SK-N-SH (cell line): ENCODE results near the gene IGSF3.
"Not testable (repeated sequence)": the region's sequence is repeated elsewhere in the genome, so short reads cannot be mapped to it uniquely, and the experiment has no call there.

ENCODE experiments used
- CHD2 ChIP-seq: fragments of 150-350 bp; IDR thresholded peaks from 2 replicates; pipeline ENCODE4 v1.6.1; 2018; ENCODE audit warnings: low read length; ENCODE audit not compliant: partially characterized antibody
- EZH2phosphoT487 ChIP-seq: fragments of 200-600 bp; sonication (generic); IDR thresholded peaks from 2 replicates; pipeline ENCODE4 v1.6.1; 2017; ENCODE audit warnings: low read depth, mixed run types, mild to moderate bottlenecking, antibody characterized with exemption, moderate library complexity, borderline replicate concordance
- GABPA ChIP-seq: IDR thresholded peaks from 2 replicates; pipeline ENCODE4 v1.4.0; 2012; ENCODE audit warnings: low read depth, mild to moderate bottlenecking
- POLR2AphosphoS5 ChIP-seq: IDR thresholded peaks from 2 replicates; pipeline ENCODE4 v1.6.1; 2012; ENCODE audit warnings: low read depth, low read length
- RFX5 ChIP-seq: IDR thresholded peaks from 2 replicates; pipeline ENCODE4 v1.6.1; 2012; ENCODE audit warnings: mild to moderate bottlenecking, improper control_type of control experiment, low read length
- RXRA ChIP-seq: IDR thresholded peaks from 2 replicates; pipeline ENCODE4 v1.4.0; 2012; ENCODE audit warnings: low read depth, mild to moderate bottlenecking, borderline replicate concordance
- SMC3 ChIP-seq: IDR thresholded peaks from 2 replicates; pipeline ENCODE4 v1.6.1; 2012; ENCODE audit warnings: low read depth, low read length, improper control_type of control experiment
- TCF12 ChIP-seq: IDR thresholded peaks from 2 replicates; pipeline ENCODE4 v1.4.0; 2012
- TF ChIP-seq, protein P1 (sequence below): fragments of 200-600 bp; sonication (generic); IDR thresholded peaks from 2 replicates; pipeline ENCODE4 v1.6.1; 2017; ENCODE audit warnings: antibody characterized with exemption, mild to moderate bottlenecking, moderate library complexity
- TF ChIP-seq, protein P2 (sequence below): IDR thresholded peaks from 2 replicates; pipeline ENCODE4 v1.6.1; 2012; ENCODE audit warnings: mild to moderate bottlenecking, low read depth, low read length, moderate library complexity

- TF ChIP-seq, protein P1, sequence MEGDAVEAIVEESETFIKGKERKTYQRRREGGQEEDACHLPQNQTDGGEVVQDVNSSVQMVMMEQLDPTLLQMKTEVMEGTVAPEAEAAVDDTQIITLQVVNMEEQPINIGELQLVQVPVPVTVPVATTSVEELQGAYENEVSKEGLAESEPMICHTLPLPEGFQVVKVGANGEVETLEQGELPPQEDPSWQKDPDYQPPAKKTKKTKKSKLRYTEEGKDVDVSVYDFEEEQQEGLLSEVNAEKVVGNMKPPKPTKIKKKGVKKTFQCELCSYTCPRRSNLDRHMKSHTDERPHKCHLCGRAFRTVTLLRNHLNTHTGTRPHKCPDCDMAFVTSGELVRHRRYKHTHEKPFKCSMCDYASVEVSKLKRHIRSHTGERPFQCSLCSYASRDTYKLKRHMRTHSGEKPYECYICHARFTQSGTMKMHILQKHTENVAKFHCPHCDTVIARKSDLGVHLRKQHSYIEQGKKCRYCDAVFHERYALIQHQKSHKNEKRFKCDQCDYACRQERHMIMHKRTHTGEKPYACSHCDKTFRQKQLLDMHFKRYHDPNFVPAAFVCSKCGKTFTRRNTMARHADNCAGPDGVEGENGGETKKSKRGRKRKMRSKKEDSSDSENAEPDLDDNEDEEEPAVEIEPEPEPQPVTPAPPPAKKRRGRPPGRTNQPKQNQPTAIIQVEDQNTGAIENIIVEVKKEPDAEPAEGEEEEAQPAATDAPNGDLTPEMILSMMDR, result not testable (repeated sequence)
- TF ChIP-seq RXRA, RFX5, SMC3, TCF12, EZH2phosphoT487, CHD2, GABPA, POLR2AphosphoS5: not testable (repeated sequence)
- TF ChIP-seq, protein P2, sequence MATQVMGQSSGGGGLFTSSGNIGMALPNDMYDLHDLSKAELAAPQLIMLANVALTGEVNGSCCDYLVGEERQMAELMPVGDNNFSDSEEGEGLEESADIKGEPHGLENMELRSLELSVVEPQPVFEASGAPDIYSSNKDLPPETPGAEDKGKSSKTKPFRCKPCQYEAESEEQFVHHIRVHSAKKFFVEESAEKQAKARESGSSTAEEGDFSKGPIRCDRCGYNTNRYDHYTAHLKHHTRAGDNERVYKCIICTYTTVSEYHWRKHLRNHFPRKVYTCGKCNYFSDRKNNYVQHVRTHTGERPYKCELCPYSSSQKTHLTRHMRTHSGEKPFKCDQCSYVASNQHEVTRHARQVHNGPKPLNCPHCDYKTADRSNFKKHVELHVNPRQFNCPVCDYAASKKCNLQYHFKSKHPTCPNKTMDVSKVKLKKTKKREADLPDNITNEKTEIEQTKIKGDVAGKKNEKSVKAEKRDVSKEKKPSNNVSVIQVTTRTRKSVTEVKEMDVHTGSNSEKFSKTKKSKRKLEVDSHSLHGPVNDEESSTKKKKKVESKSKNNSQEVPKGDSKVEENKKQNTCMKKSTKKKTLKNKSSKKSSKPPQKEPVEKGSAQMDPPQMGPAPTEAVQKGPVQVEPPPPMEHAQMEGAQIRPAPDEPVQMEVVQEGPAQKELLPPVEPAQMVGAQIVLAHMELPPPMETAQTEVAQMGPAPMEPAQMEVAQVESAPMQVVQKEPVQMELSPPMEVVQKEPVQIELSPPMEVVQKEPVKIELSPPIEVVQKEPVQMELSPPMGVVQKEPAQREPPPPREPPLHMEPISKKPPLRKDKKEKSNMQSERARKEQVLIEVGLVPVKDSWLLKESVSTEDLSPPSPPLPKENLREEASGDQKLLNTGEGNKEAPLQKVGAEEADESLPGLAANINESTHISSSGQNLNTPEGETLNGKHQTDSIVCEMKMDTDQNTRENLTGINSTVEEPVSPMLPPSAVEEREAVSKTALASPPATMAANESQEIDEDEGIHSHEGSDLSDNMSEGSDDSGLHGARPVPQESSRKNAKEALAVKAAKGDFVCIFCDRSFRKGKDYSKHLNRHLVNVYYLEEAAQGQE, result not testable (repeated sequence)
Measured at GRCh38 chr1:116591006-116591950, 76.3 kb downstream of the IGSF3 start.
